ENCODE data around the gene CEACAM7. TPM values are rescaled to one million over a fixed set of nuclear protein-coding genes. Genes with fewer than 3 reads are reported as not detected.

CEACAM7 gene
- total and polyA plus RNA-seq, 2 of the 13 experiments (the other 11 are each of a cell fraction or from before 2014, with no cell fraction given) = not detected

DNA sequence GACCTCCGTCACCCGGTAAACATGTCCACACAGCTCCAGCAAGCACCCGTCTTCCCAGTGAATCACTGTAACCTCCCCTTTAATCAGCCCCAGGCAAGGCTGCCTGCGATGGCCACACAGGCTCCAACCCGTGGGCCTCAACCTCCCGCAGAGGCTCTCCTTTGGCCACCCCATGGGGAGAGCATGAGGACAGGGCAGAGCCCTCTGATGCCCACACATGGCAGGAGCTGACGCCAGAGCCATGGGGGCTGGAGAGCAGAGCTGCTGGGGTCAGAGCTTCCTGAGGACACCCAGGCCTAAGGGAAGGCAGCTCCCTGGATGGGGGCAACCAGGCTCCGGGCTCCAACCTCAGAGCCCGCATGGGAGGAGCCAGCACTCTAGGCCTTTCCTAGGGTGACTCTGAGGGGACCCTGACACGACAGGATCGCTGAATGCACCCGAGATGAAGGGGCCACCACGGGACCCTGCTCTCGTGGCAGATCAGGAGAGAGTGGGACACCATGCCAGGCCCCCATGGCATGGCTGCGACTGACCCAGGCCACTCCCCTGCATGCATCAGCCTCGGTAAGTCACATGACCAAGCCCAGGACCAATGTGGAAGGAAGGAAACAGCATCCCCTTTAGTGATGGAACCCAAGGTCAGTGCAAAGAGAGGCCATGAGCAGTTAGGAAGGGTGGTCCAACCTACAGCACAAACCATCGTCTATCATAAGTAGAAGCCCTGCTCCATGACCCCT, 11.3 kb upstream of the CEACAM7 start:
- ATAC-seq (no peak), FAIRE-seq (no peak), DNase-seq (ENCODE audit: low spot score) (no peak)
- Histone ChIP-seq H3K4me1 (ENCODE audit: insufficient read depth, low read length) (no peaks in the 10 kb centered on the region), H3K9ac (ENCODE audit: insufficient read depth, low read depth, low read length) (no peak overlapping the region), H3K27ac (ENCODE audit: extremely low read length, insufficient read depth, low read length) (no peak overlapping the region), H3K27me3 (ENCODE audit: control insufficient read depth in 1 of 2, insufficient read depth in 2 of 2, low read length in 2 of 2) (peaks cover 0 to 4% of the 10 kb centered on the region in 2 experiments; a peak in 1 of 5 replicates), H3K36me3 (replicated peaks in 1 of 2; ENCODE audit: control insufficient read depth in 1 of 2, insufficient read depth in 2 of 2, low read length in 2 of 2) (no peaks in the 10 kb centered on the region), H3K4me2 (ENCODE audit: low read depth, low read length) (no peak overlapping the region), H3K9me3 (ENCODE audit: low read length) (no peaks in the 10 kb centered on the region), H2AFZ (ENCODE audit: low read length) (no peak overlapping the region), H4K20me1 (ENCODE audit: insufficient read depth, low read length) (0 out of 2 replicates have a peak, but pooled peaks cover 3% of the 10 kb centered on the region), H3K79me2 (ENCODE audit: insufficient read depth, low read length) (no peaks in the 10 kb centered on the region), H3K4me3 (replicated peaks in 1 of 3; ENCODE audit: insufficient read depth in 1 of 3, low read depth in 2 of 3, low read length in 3 of 3) (no peak overlapping the region)
- WGBS (ENCODE audit: low lambda C conversion rate) = 40% methylated on average over 4 of the region's 17 CpGs
- POLR2A ChIA-PET = no interaction called here
- intact Hi-C loops (cut with micrococcal nuclease; ENCODE audit: unreplicated experiment) = no loop called here
- BruUV-seq (replicated peaks) = no TSS peak
- TF ChIP-seq YEATS4 (CRISPR knock-in tag; IDR thresholded peaks at IDR 0.05; ENCODE audit: borderline replicate concordance) (no peak), SOX5 (CRISPR knock-in tag; IDR thresholded peaks at IDR 0.05; ENCODE audit: borderline replicate concordance) (no peak), DR1 (CRISPR knock-in tag; IDR thresholded peaks at IDR 0.05) (no peak), SRSF1 (optimal IDR thresholded peaks at IDR 0.05; ENCODE audit: low read depth, low read length) (no peak), JUN (CRISPR knock-in tag; IDR thresholded peaks at IDR 0.05) (no peak), ZIK1 (CRISPR knock-in tag; IDR thresholded peaks at IDR 0.05; ENCODE audit: borderline replicate concordance, low read depth) (no peak), FLYWCH1 (CRISPR knock-in tag; IDR thresholded peaks at IDR 0.05) (no peak), ZFP36 (IDR thresholded peaks at IDR 0.05; ENCODE audit: borderline replicate concordance, low read depth, low read length, partially characterized antibody) (no peak), FOSL2 (CRISPR knock-in tag; IDR thresholded peaks at IDR 0.05) (no peak)
- TF ChIP-seq, protein P1, sequence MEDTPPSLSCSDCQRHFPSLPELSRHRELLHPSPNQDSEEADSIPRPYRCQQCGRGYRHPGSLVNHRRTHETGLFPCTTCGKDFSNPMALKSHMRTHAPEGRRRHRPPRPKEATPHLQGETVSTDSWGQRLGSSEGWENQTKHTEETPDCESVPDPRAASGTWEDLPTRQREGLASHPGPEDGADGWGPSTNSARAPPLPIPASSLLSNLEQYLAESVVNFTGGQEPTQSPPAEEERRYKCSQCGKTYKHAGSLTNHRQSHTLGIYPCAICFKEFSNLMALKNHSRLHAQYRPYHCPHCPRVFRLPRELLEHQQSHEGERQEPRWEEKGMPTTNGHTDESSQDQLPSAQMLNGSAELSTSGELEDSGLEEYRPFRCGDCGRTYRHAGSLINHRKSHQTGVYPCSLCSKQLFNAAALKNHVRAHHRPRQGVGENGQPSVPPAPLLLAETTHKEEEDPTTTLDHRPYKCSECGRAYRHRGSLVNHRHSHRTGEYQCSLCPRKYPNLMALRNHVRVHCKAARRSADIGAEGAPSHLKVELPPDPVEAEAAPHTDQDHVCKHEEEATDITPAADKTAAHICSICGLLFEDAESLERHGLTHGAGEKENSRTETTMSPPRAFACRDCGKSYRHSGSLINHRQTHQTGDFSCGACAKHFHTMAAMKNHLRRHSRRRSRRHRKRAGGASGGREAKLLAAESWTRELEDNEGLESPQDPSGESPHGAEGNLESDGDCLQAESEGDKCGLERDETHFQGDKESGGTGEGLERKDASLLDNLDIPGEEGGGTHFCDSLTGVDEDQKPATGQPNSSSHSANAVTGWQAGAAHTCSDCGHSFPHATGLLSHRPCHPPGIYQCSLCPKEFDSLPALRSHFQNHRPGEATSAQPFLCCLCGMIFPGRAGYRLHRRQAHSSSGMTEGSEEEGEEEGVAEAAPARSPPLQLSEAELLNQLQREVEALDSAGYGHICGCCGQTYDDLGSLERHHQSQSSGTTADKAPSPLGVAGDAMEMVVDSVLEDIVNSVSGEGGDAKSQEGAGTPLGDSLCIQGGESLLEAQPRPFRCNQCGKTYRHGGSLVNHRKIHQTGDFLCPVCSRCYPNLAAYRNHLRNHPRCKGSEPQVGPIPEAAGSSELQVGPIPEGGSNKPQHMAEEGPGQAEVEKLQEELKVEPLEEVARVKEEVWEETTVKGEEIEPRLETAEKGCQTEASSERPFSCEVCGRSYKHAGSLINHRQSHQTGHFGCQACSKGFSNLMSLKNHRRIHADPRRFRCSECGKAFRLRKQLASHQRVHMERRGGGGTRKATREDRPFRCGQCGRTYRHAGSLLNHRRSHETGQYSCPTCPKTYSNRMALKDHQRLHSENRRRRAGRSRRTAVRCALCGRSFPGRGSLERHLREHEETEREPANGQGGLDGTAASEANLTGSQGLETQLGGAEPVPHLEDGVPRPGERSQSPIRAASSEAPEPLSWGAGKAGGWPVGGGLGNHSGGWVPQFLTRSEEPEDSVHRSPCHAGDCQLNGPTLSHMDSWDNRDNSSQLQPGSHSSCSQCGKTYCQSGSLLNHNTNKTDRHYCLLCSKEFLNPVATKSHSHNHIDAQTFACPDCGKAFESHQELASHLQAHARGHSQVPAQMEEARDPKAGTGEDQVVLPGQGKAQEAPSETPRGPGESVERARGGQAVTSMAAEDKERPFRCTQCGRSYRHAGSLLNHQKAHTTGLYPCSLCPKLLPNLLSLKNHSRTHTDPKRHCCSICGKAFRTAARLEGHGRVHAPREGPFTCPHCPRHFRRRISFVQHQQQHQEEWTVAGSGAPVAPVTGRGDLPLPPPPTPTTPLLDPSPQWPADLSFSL (CRISPR knock-in tag; IDR thresholded peaks at IDR 0.05) = no peak
- TF ChIP-seq, protein P2, sequence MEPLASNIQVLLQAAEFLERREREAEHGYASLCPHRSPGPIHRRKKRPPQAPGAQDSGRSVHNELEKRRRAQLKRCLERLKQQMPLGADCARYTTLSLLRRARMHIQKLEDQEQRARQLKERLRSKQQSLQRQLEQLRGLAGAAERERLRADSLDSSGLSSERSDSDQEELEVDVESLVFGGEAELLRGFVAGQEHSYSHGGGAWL (CRISPR knock-in tag; IDR thresholded peaks at IDR 0.05) = no peak
- TF ChIP-seq, protein P3, sequence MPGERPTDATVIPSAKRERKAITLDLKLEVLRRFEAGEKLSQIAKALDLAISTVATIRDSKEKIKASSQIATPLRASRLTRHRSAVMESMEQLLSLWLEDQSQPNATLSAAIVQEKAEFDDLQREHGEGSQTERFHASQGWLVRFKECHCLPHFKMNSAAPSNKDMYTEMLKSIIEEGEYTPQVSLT (CRISPR knock-in tag; IDR thresholded peaks at IDR 0.05; ENCODE audit: borderline replicate concordance, low read depth) = no peak
- TF ChIP-seq, protein P4, sequence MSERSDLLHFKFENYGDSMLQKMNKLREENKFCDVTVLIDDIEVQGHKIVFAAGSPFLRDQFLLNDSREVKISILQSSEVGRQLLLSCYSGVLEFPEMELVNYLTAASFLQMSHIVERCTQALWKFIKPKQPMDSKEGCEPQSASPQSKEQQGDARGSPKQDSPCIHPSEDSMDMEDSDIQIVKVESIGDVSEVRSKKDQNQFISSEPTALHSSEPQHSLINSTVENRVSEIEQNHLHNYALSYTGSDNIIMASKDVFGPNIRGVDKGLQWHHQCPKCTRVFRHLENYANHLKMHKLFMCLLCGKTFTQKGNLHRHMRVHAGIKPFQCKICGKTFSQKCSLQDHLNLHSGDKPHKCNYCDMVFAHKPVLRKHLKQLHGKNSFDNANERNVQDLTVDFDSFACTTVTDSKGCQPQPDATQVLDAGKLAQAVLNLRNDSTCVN (CRISPR knock-in tag; IDR thresholded peaks at IDR 0.05; ENCODE audit: borderline replicate concordance) = no peak
- TF ChIP-seq, protein P5, sequence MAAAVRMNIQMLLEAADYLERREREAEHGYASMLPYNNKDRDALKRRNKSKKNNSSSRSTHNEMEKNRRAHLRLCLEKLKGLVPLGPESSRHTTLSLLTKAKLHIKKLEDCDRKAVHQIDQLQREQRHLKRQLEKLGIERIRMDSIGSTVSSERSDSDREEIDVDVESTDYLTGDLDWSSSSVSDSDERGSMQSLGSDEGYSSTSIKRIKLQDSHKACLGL (CRISPR knock-in tag; IDR thresholded peaks at IDR 0.05) = no peak
- CTCF ChIA-PET (ENCODE audit: low intra/inter-chr PET ratio, low total read pairs) = no interaction called here
- in situ Hi-C loops (cut with HindIII; ENCODE audit: extremely low pct_ligation_motif_present, low pct_unique_long_range_greater_than_20kb) = no loop called here

Measured in HepG2 (cell line).